Measurements from ENCODE around the gene RNF167.
"Not testable (repeated sequence)": the region's sequence is repeated elsewhere in the genome, so short reads cannot be mapped to it uniquely, and the experiment has no call there.

RNF167 gene

GRCh38 chr17:4903051-4903818 is 36.8 kb upstream of the RNF167 start, which contains the start of gene CHRNE:
TSS of gene CHRNE (minus strand) at chr17:4903098. CDS start at chr17:4903063, 35 bp downstream.
- TF ChIP-seq CTCF (IDR thresholded peaks at IDR 0.05; ENCODE audit: low read depth, low read length): peak; percentile 85
- peak; percentile 84 to 85 for DNase-seq (ENCODE audit: low read depth in 2 of 2)
- H3K4me3 ChIP-seq (replicated peaks in 1 of 2; ENCODE audit: low read depth in 2 of 2, low read length in 2 of 2): no peak within 1 kb of the TSS

- H3K4me3 ChIP-seq (replicated peaks in 1 of 2; ENCODE audit: low read depth in 2 of 2, low read length in 2 of 2); DNase-seq (ENCODE audit: low read depth in 2 of 2): not testable (repeated sequence)
These were observed 33.4 kb upstream of the RNF167 start for GRCh38 chr17:4906642-4907041.

GRCh38 chr17:4908301-4908700 is 31.8 kb upstream of the RNF167 start:
- TF ChIP-seq CTCF (IDR thresholded peaks at IDR 0.05; ENCODE audit: low read depth, low read length): no peak
- H3K4me3 ChIP-seq (replicated peaks in 1 of 2; ENCODE audit: low read depth in 2 of 2, low read length in 2 of 2): no peak overlapping the region
- peak in 1 of 2 donors; percentile 23 for DNase-seq (ENCODE audit: low read depth in 2 of 2)

- no peak overlapping the region for H3K4me3 ChIP-seq (replicated peaks in 1 of 2; ENCODE audit: low read depth in 2 of 2, low read length in 2 of 2)
- TF ChIP-seq CTCF (IDR thresholded peaks at IDR 0.05; ENCODE audit: low read depth, low read length): peak; percentile 93
- DNase-seq (ENCODE audit: low read depth in 2 of 2): peak; percentile 96 to 98
These were observed 31.2 kb upstream of the RNF167 start for GRCh38 chr17:4908711-4909496.

- DNase-seq (ENCODE audit: low read depth in 2 of 2): peak in 1 of 2 donors; percentile 34
- TF ChIP-seq CTCF (IDR thresholded peaks at IDR 0.05; ENCODE audit: low read depth, low read length): no peak
- H3K4me3 ChIP-seq (replicated peaks in 1 of 2; ENCODE audit: low read depth in 2 of 2, low read length in 2 of 2): no peak overlapping the region
These were observed 26.1 kb upstream of the RNF167 start for GRCh38 chr17:4913994-4914393.

GRCh38 chr17:4914551-4914950 is 25.5 kb upstream of the RNF167 start:
- not testable (repeated sequence) for DNase-seq (ENCODE audit: low read depth in 2 of 2); H3K4me3 ChIP-seq (replicated peaks in 1 of 2; ENCODE audit: low read depth in 2 of 2, low read length in 2 of 2)

GRCh38 chr17:4919511-4920047 is 20.5 kb upstream of the RNF167 start:
- DNase-seq (ENCODE audit: low read depth in 2 of 2): no peak
- no peak overlapping the region for H3K4me3 ChIP-seq (replicated peaks in 1 of 2; ENCODE audit: low read depth in 2 of 2, low read length in 2 of 2)
- TF ChIP-seq CTCF (IDR thresholded peaks at IDR 0.05; ENCODE audit: low read depth, low read length): no peak
